Activated T-helper 1 cell treated with anti-CD3 and anti-CD28 coated beads, Interleukin-12 subunit alpha, Interleukin-12 subunit beta, Interleukin-2, Interleukin-4 antibody, amounts not matched to agents 30 ng/mL and 10 ng/mL and 1 ng/mL, durations not matched to agents 14 hours and 24 hours and 36 hours (primary cell): ENCODE data around the gene RPGR. TPM values are rescaled to one million over a fixed set of nuclear protein-coding genes. Genes with fewer than 3 reads are reported as not detected.

Source experiments
- DNase-seq: peaks from one replicate; pipeline ENCODE4 v3.0.0; 2021; ENCODE audit warnings: low spot score
- H3K27ac Mint-ChIP-seq: one replicate; pipeline ENCODE4 v1.8.0; 2021; ENCODE audit warnings: mild to moderate bottlenecking, mixed read lengths
- H3K27me3 Mint-ChIP-seq: one replicate; pipeline ENCODE4 v1.8.0; 2022; ENCODE audit warnings: mild to moderate bottlenecking, moderate library complexity, mixed read lengths; ENCODE audit not compliant: insufficient read depth
- H3K36me3 Mint-ChIP-seq: one replicate; pipeline ENCODE4 v1.8.0; 2021; ENCODE audit warnings: low read depth, mixed read lengths
- H3K4me1 Mint-ChIP-seq: one replicate; pipeline ENCODE4 v1.8.0; 2021; ENCODE audit warnings: low read depth, mixed read lengths
- H3K4me3 Mint-ChIP-seq: one replicate; pipeline ENCODE4 v1.8.0; 2021; ENCODE audit warnings: mild to moderate bottlenecking, moderate library complexity, mixed read lengths
- H3K9me3 Mint-ChIP-seq: one replicate; pipeline ENCODE4 v1.8.0; 2021; ENCODE audit warnings: mixed read lengths
- intact Hi-C: fragments of 100-400 bp; cut with micrococcal nuclease; formaldehyde crosslinking; loops from one replicate; pipeline ENCODE4 v1.15.1; 2024
- total RNA-seq: library from RNA; stranded (reverse); gene quantifications from 2 replicates; pipeline ENCODE4 v1.2.3, GENCODE V29; 2022

Gene RPGR, protein sequence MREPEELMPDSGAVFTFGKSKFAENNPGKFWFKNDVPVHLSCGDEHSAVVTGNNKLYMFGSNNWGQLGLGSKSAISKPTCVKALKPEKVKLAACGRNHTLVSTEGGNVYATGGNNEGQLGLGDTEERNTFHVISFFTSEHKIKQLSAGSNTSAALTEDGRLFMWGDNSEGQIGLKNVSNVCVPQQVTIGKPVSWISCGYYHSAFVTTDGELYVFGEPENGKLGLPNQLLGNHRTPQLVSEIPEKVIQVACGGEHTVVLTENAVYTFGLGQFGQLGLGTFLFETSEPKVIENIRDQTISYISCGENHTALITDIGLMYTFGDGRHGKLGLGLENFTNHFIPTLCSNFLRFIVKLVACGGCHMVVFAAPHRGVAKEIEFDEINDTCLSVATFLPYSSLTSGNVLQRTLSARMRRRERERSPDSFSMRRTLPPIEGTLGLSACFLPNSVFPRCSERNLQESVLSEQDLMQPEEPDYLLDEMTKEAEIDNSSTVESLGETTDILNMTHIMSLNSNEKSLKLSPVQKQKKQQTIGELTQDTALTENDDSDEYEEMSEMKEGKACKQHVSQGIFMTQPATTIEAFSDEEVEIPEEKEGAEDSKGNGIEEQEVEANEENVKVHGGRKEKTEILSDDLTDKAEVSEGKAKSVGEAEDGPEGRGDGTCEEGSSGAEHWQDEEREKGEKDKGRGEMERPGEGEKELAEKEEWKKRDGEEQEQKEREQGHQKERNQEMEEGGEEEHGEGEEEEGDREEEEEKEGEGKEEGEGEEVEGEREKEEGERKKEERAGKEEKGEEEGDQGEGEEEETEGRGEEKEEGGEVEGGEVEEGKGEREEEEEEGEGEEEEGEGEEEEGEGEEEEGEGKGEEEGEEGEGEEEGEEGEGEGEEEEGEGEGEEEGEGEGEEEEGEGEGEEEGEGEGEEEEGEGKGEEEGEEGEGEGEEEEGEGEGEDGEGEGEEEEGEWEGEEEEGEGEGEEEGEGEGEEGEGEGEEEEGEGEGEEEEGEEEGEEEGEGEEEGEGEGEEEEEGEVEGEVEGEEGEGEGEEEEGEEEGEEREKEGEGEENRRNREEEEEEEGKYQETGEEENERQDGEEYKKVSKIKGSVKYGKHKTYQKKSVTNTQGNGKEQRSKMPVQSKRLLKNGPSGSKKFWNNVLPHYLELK
- 7.5 and 9.3 TPM in 2 replicates for total RNA-seq

DNA sequence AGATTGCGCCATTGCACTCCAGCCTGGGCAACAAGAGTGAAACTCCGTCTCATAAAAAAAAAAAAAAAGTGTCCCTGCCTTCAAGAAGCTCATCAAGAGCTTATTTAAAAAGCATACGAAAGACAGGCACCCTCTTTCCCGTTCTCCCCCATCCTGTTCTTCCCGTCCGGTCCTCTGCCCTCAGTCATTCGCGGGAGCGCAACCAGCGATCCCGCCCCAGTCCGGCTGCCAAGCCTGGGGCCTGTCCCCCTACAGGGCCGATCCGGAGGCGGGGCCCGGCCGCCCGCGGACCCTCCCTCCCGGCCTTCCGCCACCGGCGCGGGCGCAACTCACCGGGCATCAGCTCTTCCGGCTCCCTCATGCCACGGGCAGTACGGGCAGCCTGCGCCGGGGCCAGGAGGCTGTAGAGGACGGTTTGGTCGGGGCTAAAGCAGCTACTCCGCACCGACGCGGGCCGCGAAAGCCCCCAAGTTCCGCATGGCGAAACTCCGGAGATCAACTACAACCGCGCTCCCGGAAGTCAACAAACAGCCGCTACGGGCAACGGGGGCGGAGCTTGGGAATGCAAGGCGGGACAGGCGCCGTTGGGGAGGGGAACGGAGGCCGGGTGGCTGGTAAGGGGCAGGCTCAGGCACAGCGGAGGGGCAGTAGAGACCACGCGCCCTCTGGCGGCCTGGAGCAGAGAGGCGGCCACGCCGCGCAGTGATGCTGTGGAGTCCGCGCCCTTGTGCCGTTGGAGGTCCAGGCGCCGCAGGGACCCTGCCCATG lies at the start of gene RPGR:
TSS of gene RPGR (minus strand) at position 503 of the 768 bp plus-strand sequence. CDS start at position 361, 142 bp downstream.
- Mint-ChIP-seq H3K36me3 (no peaks in the 10 kb centered on the region), H3K9me3 (no peaks in the 10 kb centered on the region), H3K4me3 (peak within 1 kb of the TSS; percentile 92), H3K4me1 (peaks cover 8% of the 10 kb centered on the region), H3K27ac (peak within 1 kb of the TSS; percentile 96), H3K27me3 (no peaks in the 10 kb centered on the region)
- DNase-seq, result peak; percentile 86
- intact Hi-C loops, result loop anchor here (1.0 to 10.0 kb wide), 7 partner anchors 66 to 582 kb away; partner anchors contain the start of genes DYNLT3 and TSPAN7

DNA sequence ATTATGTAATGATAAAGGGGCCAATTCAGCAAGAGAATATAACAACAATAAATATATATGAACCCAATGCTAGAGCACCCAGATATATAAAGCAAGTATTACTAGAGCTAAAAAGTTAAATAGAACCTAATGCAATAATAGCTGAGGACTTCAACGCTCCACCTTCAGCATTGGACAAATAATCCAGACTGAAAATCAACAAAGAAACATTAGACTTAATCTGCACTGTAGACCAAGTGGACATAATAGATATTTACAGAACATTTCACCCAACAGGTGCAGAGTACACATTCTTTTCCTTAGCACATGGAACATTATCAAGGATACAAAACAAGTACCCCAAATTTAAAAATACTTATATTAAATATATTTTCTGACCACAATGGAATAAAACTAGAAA lies 49.4 kb upstream of the RPGR start:
- no peak for DNase-seq
- no peaks in the 10 kb centered on the region for H3K27me3 Mint-ChIP-seq

DNA sequence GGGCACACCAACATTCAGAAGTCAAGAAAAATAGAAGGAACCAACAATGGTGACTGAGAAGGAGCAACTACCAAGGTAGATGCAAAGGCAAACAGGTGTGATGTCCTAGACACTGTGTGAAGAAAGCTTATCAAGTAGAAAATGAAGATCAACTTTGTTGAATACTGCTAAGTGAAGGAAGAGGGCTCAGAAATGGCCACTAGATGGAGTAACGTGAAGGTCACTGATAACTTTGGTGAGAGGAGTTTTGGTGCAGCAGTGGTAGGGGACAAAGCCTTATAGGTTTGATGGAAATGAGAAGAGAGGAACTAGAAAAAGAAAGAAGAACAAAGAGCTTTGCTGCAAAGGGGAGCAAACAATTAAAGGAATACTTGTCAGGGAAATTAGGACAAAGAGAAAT lies 48.6 kb upstream of the RPGR start:
- H3K36me3 Mint-ChIP-seq, result no peaks in the 10 kb centered on the region
- H3K4me1 Mint-ChIP-seq, result no peaks in the 10 kb centered on the region
- intact Hi-C loops, result no loop called here
- DNase-seq, result no peak
- H3K27me3 Mint-ChIP-seq, result no peaks in the 10 kb centered on the region
- H3K4me3 Mint-ChIP-seq, result no peak overlapping the region
- H3K9me3 Mint-ChIP-seq, result no peaks in the 10 kb centered on the region
- no peak overlapping the region for H3K27ac Mint-ChIP-seq

More for the DNA sequence above, 49.4 kb upstream of the RPGR start:
- H3K27ac Mint-ChIP-seq, result no peak overlapping the region
- no peaks in the 10 kb centered on the region for H3K36me3 Mint-ChIP-seq
- H3K4me1 Mint-ChIP-seq, result no peaks in the 10 kb centered on the region
- no peak overlapping the region for H3K4me3 Mint-ChIP-seq
- intact Hi-C loops, result no loop called here
- H3K9me3 Mint-ChIP-seq, result no peaks in the 10 kb centered on the region

DNA sequence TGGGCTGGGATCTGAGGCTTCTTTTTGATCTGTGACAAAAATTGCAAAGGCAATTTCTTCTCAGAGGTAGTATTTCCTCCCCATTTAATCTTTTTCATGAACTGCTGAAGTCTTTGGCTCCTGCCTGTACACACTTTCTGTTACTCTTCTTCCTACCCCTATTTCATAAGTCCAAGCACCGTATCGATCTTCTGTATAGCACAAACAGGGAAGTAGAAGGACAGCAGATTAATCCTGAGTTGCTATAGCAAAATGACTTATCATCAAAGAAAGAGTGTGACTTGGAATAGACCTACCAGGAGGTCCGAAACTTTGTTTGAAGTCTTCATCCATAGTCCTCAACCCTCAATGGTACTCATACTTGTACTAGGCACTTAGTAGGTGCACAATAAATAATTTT lies 47.1 kb upstream of the RPGR start:
- Mint-ChIP-seq H3K36me3 (no peaks in the 10 kb centered on the region), H3K4me3 (no peak overlapping the region), H3K4me1 (no peaks in the 10 kb centered on the region), H3K27me3 (no peaks in the 10 kb centered on the region), H3K27ac (no peak overlapping the region), H3K9me3 (no peaks in the 10 kb centered on the region)
- intact Hi-C loops, result no loop called here
- DNase-seq, result no peak

DNA sequence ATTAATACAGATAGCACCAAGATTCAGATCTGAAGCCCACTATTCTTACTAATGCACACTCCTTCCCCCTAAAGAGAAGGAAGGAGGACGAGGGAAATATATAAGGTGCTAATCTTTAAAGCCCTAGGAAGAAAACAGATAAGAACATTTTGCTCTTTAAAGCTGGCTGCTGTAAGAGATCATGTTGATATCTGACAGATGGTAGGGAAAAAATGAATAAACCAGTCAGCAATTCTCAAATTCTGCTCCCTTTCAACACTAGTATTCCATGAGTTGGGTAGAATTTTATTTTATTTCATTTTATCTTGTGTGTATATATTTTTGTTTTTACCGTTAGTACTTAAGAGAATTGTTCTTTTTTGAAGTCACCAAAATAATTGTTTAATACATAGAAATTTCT lies 44.3 kb upstream of the RPGR start:
- Mint-ChIP-seq H3K27me3 (no peaks in the 10 kb centered on the region), H3K9me3 (no peaks in the 10 kb centered on the region), H3K27ac (no peak overlapping the region), H3K36me3 (no peaks in the 10 kb centered on the region), H3K4me3 (no peak overlapping the region), H3K4me1 (no peaks in the 10 kb centered on the region)
- intact Hi-C loops, result no loop called here
- no peak for DNase-seq

DNA sequence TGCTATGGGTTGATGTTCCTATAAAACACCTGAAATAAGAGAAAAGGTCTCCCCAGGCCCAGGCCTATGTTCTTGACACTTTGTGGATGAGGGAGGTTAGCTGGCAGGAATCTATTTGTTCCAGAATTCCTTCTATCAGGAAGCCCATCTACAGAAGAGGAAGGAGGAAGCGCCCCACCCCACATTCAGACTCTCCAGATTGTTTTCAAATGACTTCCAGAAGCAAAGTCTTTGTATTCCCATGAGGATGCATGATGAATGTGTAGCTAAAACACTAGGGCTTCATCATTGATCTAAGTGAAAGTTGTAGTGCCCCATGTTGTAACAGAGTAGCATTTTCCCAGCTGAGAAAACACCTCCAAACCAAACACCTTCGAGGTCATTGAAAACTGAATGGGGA lies 41.5 kb upstream of the RPGR start:
- Mint-ChIP-seq H3K9me3 (no peaks in the 10 kb centered on the region), H3K4me1 (no peaks in the 10 kb centered on the region), H3K36me3 (no peaks in the 10 kb centered on the region), H3K27me3 (no peaks in the 10 kb centered on the region), H3K27ac (no peak overlapping the region), H3K4me3 (no peak overlapping the region)
- DNase-seq, result no peak
- intact Hi-C loops, result no loop called here

DNA sequence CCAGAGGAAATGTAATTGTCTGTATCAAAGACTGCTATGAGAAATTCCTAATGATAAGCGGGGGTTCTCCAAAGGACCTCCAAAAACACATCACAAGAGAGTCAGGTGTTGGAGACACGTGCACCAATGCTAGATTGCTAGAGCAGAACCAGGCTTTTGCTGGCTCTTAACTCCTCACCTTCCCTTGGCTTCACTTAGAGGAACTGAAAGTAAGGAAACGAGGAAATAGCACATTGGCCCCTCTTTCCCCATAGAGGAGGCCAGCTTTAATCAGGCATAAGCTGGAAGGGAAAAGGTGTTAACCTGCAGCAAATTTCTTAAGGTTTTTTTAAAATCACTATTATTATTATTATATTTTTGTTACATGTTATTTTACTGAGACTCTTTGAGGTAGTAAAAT lies 38.6 kb upstream of the RPGR start:
- no peaks in the 10 kb centered on the region for H3K4me1 Mint-ChIP-seq
- no peak overlapping the region for H3K4me3 Mint-ChIP-seq
- no peaks in the 10 kb centered on the region for H3K9me3 Mint-ChIP-seq
- intact Hi-C loops, result no loop called here
- no peak for DNase-seq
- H3K27ac Mint-ChIP-seq, result no peak overlapping the region
- no peaks in the 10 kb centered on the region for H3K27me3 Mint-ChIP-seq
- H3K36me3 Mint-ChIP-seq, result no peaks in the 10 kb centered on the region

DNA sequence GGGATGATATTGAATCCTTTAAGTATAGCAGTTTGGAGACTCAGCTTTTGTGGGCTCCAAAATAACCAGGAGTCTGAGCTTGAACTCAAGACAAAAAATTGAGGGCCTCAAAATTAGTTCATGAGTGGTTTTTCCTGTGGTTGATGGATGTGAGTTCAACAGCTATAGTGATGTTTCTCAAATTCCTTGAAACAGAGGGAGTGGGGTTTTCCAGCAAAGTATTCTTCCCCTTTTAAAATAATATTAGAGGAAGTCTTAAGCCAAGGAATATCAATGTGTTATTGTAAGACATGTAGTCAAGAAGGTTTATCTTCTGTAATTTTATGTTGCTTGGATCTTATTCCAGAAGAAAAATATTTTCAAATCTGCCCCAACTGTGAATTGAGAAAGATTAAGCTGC lies 35.7 kb upstream of the RPGR start:
- Mint-ChIP-seq H3K27ac (no peak overlapping the region), H3K9me3 (no peaks in the 10 kb centered on the region), H3K27me3 (no peaks in the 10 kb centered on the region), H3K4me3 (no peak overlapping the region), H3K36me3 (no peaks in the 10 kb centered on the region), H3K4me1 (no peaks in the 10 kb centered on the region)
- DNase-seq, result no peak
- intact Hi-C loops, result no loop called here

DNA sequence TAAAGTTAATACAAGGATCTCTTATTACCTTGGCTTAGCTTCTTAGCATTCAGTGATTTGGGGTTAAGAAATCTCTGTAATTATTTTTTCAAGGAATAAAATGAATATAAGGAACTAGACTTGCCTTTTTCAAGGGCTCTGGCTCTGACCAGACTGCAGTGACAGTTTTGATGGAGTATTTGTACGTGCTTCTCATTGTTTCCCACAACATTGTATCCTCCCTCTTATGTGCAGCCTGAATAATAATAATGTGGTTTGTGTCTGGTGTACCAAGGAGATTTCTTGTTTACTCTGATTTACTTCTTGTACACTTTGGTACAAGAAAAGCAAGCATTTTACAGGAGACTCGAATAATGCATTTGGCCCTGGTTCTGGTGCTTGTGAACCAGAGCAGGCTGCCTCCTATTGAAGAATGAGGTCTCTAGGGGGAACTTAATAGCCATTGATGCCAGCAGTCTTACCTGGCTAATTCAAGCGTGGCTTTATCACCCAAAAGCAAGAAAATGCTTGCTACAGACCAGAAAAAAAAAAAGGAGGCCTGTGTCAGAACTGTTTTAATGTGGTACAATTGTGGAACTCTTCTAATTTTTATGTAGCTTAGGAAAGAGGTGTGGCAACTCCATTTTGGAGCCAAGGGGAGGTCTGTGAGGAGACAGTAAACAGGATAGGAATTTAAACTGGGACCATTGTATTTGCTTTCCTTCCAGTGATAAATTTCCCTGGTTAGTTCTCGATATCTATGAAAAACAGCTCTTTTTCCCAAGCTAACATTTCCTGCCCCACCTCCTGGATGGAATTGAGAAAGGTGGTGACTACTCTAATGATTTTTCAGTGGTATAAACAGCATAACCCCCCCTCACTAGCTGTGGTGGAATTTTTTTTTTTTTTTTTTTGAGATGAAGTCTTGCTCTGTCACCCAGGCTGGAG lies 30.7 kb upstream of the RPGR start:
- no peak overlapping the region for H3K27ac Mint-ChIP-seq
- DNase-seq, result no peak
- H3K27me3 Mint-ChIP-seq, result no peaks in the 10 kb centered on the region
- no peaks in the 10 kb centered on the region for H3K4me1 Mint-ChIP-seq
- H3K4me3 Mint-ChIP-seq, result no peak overlapping the region
- intact Hi-C loops, result no loop called here
- H3K9me3 Mint-ChIP-seq, result no peaks in the 10 kb centered on the region
- H3K36me3 Mint-ChIP-seq, result no peaks in the 10 kb centered on the region

DNA sequence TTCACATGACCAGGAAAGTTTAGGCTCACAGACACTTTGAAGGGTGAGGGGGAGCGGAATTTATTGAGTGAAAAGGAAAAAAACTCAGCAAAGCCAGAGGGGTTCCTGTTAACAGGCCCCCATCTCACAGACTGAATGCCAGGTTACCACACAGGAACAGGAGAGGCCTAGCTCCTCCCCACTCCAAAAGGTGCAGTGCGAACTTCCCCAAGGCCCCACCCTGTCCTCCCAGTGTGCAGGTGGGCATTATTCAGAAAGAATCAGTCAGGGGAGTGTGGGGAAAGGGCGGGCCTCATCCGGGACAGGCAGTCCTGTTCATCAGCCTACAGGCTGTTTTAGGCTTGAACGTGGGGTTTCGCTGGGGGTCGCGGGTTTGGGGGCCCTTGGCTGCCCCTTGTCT lies 29.1 kb upstream of the RPGR start:
- intact Hi-C loops, result no loop called here
- Mint-ChIP-seq H3K9me3 (no peaks in the 10 kb centered on the region), H3K27ac (no peak overlapping the region), H3K27me3 (no peaks in the 10 kb centered on the region), H3K36me3 (no peaks in the 10 kb centered on the region), H3K4me3 (no peak overlapping the region), H3K4me1 (no peaks in the 10 kb centered on the region)
- no peak for DNase-seq

DNA sequence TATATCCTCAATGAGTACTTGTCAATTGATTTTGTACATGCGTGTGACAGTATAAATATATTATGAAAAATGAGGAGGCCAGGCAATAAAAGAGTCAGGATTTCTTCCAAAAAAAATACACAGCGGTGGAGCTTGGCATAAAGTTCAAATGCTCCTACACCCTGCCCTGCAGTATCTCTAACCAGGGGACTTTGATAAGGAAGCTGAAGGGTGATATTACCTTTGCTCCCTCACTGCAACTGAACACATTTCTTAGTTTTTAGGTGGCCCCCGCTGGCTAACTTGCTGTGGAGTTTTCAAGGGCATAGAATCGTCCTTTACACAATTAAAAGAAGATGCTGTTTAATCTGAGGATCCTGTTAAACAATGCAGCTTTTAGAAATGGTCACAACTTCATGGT lies 25.1 kb upstream of the RPGR start, which contains the start of gene OTC:
TSS of gene OTC (plus strand) at position 243 of the 400 bp plus-strand sequence. CDS start at position 336, 93 bp downstream.
- no peak within 1 kb of the TSS for H3K4me3 Mint-ChIP-seq
- H3K27ac Mint-ChIP-seq, result no peak within 1 kb of the TSS
- no peaks in the 10 kb centered on the region for H3K4me1 Mint-ChIP-seq
- intact Hi-C loops, result no loop called here
- H3K27me3 Mint-ChIP-seq, result no peaks in the 10 kb centered on the region
- no peak for DNase-seq
- H3K36me3 Mint-ChIP-seq, result no peaks in the 10 kb centered on the region
- no peaks in the 10 kb centered on the region for H3K9me3 Mint-ChIP-seq
